Measurements from ENCODE around the gene L2HGDH. TPM values are rescaled to one million over a fixed set of nuclear protein-coding genes. Genes with fewer than 3 reads are reported as not detected.
A peak's percentile ranks its signal among the peaks of the same experiment; 100 is the strongest.
"Not testable (repeated sequence)": the region's sequence is repeated elsewhere in the genome, so short reads cannot be mapped to it uniquely, and the experiment has no call there.

L2HGDH gene
- total and polyA plus RNA-seq, 2 of the 4 experiments (the other 2 are of a cell fraction) = 3.1 to 3.8 TPM

DNA sequence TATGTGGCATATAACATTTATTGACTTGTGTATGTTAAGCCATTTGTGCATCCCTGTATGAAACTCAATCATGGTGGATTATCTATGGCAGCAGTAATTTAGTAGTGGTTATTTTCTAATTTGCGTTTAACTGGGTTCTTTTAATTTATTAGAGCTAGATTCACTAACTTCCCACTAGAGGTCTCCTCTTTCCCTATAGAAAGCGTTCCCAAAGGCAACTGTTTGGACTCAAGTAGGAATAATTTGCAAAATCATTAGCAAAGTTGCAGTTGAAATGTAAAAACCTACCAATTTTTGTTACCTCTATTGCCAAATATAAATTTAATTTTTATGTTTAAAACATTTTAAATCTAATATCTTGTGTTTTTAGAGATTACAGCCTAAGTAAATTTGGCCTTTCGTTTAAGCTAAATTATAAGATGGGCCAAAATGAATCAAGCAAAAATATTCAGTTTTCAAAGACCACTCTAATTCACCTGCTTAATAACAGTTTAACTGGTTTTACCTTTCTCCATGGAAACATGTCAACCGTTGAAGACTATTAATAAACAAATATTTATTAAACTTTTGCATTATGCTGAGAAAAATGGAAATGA lies 6.1 kb upstream of the L2HGDH start:
- no peak overlapping the region for H3K27ac ChIP-seq (ENCODE audit: insufficient read depth, low read length)
- no CpG with 5 or more reads among the region's 4 CpGs for WGBS, 2 experiments (ENCODE audit: extremely low coverage in 2 of 2, insufficient read length in 1 of 2)
- no peak overlapping the region for H2AFZ ChIP-seq (replicated peaks; ENCODE audit: low read length, poor library complexity)
- no peak overlapping the region for H3K23ac ChIP-seq (ENCODE audit: low read depth, low read length)
- H3K14ac ChIP-seq (replicated peaks; ENCODE audit: low read depth, low read length) = no peak overlapping the region
- no peak overlapping the region for H3K4me3 ChIP-seq (ENCODE audit: insufficient read depth, low read depth, low read length)
- no peak overlapping the region for H3K4ac ChIP-seq (ENCODE audit: low read depth, low read length)
- in situ Hi-C loops (cut with MboI; ENCODE audit: low sequenced_read_pairs) = no loop called here
- H3K9me1 ChIP-seq (ENCODE audit: insufficient read depth, low read length) = peaks cover 10% of the 10 kb centered on the region
- H3K9me3 ChIP-seq (ENCODE audit: control insufficient read depth, insufficient read depth, low read length) = no peaks in the 10 kb centered on the region
- peaks cover 11 to 43% of the 10 kb centered on the region in 2 experiments for H3K79me1 ChIP-seq (ENCODE audit: low read depth in 1 of 2, low read length in 2 of 2)
- ChIA-PET CTCF (interaction anchor here (0.8 kb wide), 1 partner anchor 19 kb away, joined by 3 read pairs; no protein-coding TSS in a partner anchor), POLR2A (ENCODE audit: unreplicated experiment) (interaction anchor here (0.6 kb wide), 1 partner anchor 92 kb away, joined by 5 read pairs; no protein-coding TSS in a partner anchor)
- TF ChIP-seq RAD21 (IDR thresholded peaks at IDR 0.05; ENCODE audit: low read length) (peak; percentile 77), CTCF (conservative IDR thresholded peaks at IDR 0.05; ENCODE audit: low read depth, low read length) (peak; percentile 78), FOS (IDR thresholded peaks at IDR 0.05; ENCODE audit: low read depth, low read length) (no peak), SMC3 (IDR thresholded peaks at IDR 0.05; ENCODE audit: low read depth, low read length) (peak; percentile 62), POLR2A (IDR thresholded peaks at IDR 0.05; ENCODE audit: low read depth, low read length) (no peak)
- no peak overlapping the region for H2BK5ac ChIP-seq (ENCODE audit: low read depth, low read length, poor library complexity, severe bottlenecking)
- no peaks in the 10 kb centered on the region; the same call in 1 of the 2 replicates for H4K20me1 ChIP-seq (ENCODE audit: insufficient read depth, low read length)
- BruUV-seq (replicated peaks) = no TSS peak
- no peak overlapping the region for H2BK120ac ChIP-seq (ENCODE audit: low read depth, low read length)
- DNase-seq (peak; percentile 66), ATAC-seq (ENCODE audit: low read depth) (no peak)
- H4K5ac ChIP-seq (ENCODE audit: low read depth, low read length) = no peak overlapping the region
- H3K9ac ChIP-seq (ENCODE audit: low read depth, low read length) = no peak overlapping the region
- H2BK15ac ChIP-seq (ENCODE audit: low read depth, low read length) = no peak overlapping the region
- no peak overlapping the region for H2AK5ac ChIP-seq (ENCODE audit: low read depth, low read length)
- no peaks in the 10 kb centered on the region for H3K27me3 ChIP-seq (ENCODE audit: control insufficient read depth, insufficient read depth, low read length)
- H4K8ac ChIP-seq (ENCODE audit: low read depth in 2 of 2, low read length in 2 of 2) = no peak overlapping the region
- no peaks in the 10 kb centered on the region for H3K36me3 ChIP-seq (ENCODE audit: control insufficient read depth, insufficient read depth, low read length)
- dilution Hi-C loops (cut with HindIII; ENCODE audit: low sequenced_read_pairs, unreplicated experiment) = no loop called here
- no peak overlapping the region for H2AK9ac ChIP-seq (replicated peaks; ENCODE audit: low read depth, low read length, poor library complexity)
- H2BK20ac ChIP-seq (ENCODE audit: low read depth, low read length) = no peak overlapping the region
- no peak overlapping the region for H3K18ac ChIP-seq (ENCODE audit: low read depth, low read length)
- intact Hi-C loops (cut with micrococcal nuclease) = no loop called here
- peaks cover 10% of the 10 kb centered on the region for H3K4me1 ChIP-seq (ENCODE audit: control insufficient read depth, insufficient read depth, low read length)
- H4K91ac ChIP-seq (ENCODE audit: insufficient read depth, low read depth, low read length) = no peak overlapping the region
- H3K56ac ChIP-seq (ENCODE audit: extremely low read depth, insufficient read depth, low read length) = no peak overlapping the region
- no peak overlapping the region for H3K4me2 ChIP-seq (ENCODE audit: low read depth, low read length)

GRCh38 chr14:50314098-50314497 lies 2.1 kb upstream of the L2HGDH start:
- intact Hi-C loops (cut with micrococcal nuclease); H3K23ac ChIP-seq (ENCODE audit: low read depth, low read length); H3K18ac ChIP-seq (ENCODE audit: low read depth, low read length); H2BK20ac ChIP-seq (ENCODE audit: low read depth, low read length); in situ Hi-C loops (cut with MboI; ENCODE audit: low sequenced_read_pairs); H2AK9ac ChIP-seq (replicated peaks; ENCODE audit: low read depth, low read length, poor library complexity); H2AFZ ChIP-seq (replicated peaks; ENCODE audit: low read length, poor library complexity); H4K20me1 ChIP-seq (ENCODE audit: insufficient read depth, low read length); H3K56ac ChIP-seq (ENCODE audit: extremely low read depth, insufficient read depth, low read length); H3K4me2 ChIP-seq (ENCODE audit: low read depth, low read length); DNase-seq; H3K4ac ChIP-seq (ENCODE audit: low read depth, low read length); H2BK15ac ChIP-seq (ENCODE audit: low read depth, low read length); H3K36me3 ChIP-seq (ENCODE audit: control insufficient read depth, insufficient read depth, low read length); BruUV-seq (replicated peaks); H2AK5ac ChIP-seq (ENCODE audit: low read depth, low read length); dilution Hi-C loops (cut with HindIII; ENCODE audit: low sequenced_read_pairs, unreplicated experiment); H4K5ac ChIP-seq (ENCODE audit: low read depth, low read length); H4K91ac ChIP-seq (ENCODE audit: insufficient read depth, low read depth, low read length); H3K9ac ChIP-seq (ENCODE audit: low read depth, low read length); H2BK120ac ChIP-seq (ENCODE audit: low read depth, low read length); H4K8ac ChIP-seq (ENCODE audit: low read depth in 2 of 2, low read length in 2 of 2); POLR2A ChIA-PET (ENCODE audit: unreplicated experiment); H3K27ac ChIP-seq (ENCODE audit: insufficient read depth, low read length); H2BK5ac ChIP-seq (ENCODE audit: low read depth, low read length, poor library complexity, severe bottlenecking); H3K4me1 ChIP-seq (ENCODE audit: control insufficient read depth, insufficient read depth, low read length); H3K9me3 ChIP-seq (ENCODE audit: control insufficient read depth, insufficient read depth, low read length); H3K4me3 ChIP-seq (ENCODE audit: insufficient read depth, low read depth, low read length); ATAC-seq (ENCODE audit: low read depth); CTCF ChIA-PET; H3K9me1 ChIP-seq (ENCODE audit: insufficient read depth, low read length); H3K27me3 ChIP-seq (ENCODE audit: control insufficient read depth, insufficient read depth, low read length); H3K14ac ChIP-seq (replicated peaks; ENCODE audit: low read depth, low read length): not testable (repeated sequence)
- no CpG with 5 or more reads among the region's 3 CpGs for WGBS, 2 experiments (ENCODE audit: extremely low coverage in 2 of 2, insufficient read length in 1 of 2)
- peaks cover 15 to 42% of the 10 kb centered on the region in 2 experiments for H3K79me1 ChIP-seq (ENCODE audit: low read depth in 1 of 2, low read length in 2 of 2)

All from IMR-90 (cell line).